HK-2 (cell line): ENCODE results near the gene TATDN2.
"Not testable (repeated sequence)": the region's sequence is repeated elsewhere in the genome, so short reads cannot be mapped to it uniquely, and the experiment has no call there.

Source experiments
- DNase-seq: peaks from one replicate; pipeline ENCODE4 v3.0.0-alpha.2; 2018; ENCODE audit not compliant: unreplicated experiment

The TATDN2 gene

DNA sequence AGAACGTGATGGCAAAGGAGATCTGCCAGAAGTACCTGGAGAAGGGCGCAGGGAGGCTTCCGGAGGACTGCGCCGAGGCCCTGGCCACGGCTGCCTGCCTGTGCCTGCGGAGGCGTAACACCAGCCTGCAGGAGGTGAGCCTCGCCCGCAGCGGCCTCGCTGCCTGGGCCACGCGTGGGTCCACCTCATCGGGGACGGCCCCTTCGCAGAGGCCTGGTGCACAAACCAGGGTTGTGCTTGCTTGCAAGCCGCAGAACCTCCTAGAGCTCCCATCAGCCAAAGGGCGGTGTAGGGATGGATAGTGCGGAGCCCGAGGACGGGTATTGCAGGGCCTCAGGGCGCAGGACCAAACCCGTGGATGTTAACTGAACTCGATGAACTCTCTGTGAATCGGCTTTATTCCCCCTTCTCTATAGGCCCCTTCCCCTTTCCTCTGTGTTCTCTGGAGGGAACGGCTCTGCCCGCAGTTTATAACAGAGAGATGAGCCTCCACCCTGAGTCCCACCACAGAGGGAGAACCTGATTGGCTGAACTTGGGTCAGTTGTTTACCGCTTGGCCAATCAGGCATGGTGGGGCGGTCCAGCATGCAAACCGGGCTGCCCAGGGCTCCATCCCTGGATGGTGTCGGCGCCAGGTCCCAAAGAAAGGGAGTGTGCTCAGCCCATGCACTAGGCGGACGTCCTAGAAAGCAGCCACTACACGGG is 13.6 kb upstream of the TATDN2 start:
- DNase-seq, result no peak

DNA sequence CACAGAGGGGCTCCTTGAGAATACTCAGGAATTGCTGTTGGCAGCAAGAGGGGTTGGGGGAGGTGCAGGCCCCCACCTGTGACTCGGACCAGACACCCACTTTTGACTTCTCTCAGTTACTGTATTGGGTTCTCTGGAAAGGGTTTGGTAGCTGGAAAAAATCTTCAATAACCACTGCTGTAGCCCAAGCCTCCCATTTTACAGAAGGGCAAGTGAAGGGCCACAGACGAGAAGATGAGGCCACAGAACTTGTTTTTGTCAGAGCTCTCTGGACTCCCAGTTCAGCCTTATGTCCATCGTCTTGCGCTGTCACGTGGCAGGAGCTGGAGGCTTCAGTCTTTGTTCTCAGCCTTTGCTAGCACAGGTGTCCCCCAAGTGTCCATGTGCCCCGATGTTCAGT is 12.7 kb upstream of the TATDN2 start:
- no peak for DNase-seq

DNA sequence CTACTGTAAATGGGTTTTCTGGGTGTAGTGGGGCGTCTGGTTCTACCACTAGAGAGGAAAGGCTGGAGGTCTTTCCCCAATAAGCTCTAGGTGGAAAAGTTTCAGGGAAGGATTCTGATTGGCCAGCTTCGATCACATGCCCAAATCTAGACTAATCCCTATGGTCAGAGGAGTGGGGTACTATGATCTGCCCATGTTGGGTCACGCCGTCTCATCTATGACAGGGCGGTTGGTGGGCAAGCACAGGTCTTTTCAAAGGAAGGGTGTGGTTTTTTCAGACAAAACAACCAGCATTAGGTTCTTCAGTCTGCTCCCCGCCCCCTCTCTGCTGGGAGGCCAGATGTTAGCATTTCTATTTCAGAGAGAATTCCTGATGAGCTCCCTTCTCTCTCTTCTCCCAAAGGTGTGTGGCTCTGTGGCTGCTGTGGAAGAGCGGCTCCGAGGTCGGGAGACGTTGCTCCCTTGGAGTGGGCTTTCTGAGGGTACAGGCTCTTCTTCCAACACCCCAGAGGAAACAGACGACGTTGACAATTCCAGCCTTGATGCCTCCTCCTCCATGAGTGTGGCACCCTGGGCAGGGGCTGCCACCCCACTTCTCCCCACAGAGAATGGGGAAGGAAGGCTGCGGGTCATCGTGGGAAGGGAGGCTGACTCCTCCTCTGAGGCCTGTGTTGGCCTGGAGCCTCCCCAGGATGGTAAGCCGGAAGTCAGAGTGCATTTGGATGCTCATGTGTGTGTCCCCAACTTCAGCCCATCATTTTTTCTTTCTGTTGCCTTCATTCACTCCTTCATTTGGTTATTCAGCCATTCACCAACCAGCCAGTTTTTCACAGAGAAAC is 9.7 kb upstream of the TATDN2 start:
- DNase-seq, result no peak

DNA sequence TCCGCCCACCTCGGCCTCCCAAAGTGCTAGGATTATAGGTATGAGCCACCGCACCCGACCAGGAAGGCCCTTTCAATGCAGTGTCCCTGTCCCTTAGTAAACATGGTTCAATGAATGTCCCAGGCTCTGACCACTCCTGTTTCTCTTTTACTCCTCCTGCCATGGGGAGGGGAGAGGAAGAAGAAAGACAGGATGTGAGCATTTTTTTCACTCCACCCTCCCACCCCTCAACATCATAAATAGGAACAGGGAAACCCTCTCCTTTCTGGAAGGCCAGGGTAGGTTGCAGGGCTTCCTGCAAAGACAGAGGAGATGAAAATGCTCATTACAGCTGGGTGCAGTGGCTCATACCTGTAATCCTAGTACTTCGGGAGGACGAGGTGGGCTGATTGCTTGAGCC is 7.5 kb upstream of the TATDN2 start:
- DNase-seq, result no peak

DNA sequence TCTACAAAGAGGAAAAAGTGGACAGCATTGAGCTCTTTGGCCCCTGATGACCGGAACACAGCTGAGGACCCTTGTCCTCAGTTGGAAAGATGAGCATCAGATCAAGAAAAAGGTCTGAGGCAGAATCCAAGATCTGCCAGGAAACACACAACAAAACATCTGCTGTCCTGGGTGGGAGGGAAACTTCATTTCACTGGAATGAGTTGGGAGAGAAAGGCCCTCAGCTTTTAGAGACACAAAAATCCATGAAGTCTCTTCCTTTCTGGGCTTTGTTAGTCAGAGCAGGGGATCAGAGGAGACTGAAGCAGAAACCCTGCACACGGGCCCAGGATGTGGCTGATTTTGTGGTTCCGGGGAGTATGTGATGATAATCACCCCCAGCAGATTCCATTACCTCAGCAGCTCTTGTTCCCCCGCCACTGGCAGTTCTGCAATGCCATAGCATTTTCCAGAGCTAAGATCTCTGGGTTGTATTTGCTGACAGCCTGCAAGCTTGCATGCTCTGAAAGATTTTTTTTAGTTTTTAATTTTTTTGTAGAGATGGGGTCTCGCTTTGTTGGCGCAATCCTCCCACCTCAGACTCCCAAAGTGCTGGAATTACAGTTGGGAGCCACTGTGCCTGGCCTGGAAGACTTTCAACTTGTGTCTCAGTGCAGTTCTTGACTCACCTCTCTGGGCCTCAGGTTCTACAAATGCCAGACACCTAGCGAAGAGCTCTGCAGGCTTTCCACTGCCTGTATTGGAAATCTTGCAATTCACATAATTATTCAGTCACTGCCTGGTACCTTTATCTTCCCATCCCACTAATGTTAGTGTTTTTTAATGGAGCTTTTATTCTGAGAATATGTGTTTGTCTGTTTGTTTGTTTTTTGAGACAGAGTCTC is 5.8 kb upstream of the TATDN2 start:
- peak; percentile 40 for DNase-seq

DNA sequence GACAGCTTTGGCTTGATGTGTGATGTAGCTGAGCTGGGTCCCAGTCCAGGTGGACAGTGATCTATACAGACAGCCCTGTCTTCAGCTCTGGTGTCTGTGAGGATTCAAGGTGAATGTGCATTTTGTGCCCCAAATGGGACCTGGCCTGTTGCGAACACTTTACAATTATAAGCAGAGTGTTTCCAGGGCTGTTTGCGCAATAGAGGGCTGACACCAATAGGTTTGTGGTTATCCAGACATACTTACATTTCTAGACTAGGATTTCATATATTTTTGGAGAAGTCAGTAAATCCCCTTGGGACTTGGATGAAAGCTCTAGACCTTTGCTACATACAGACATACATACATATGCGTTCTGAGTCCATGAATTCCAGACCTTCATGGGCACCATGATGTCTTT is 4.2 kb upstream of the TATDN2 start:
- no peak for DNase-seq

DNA sequence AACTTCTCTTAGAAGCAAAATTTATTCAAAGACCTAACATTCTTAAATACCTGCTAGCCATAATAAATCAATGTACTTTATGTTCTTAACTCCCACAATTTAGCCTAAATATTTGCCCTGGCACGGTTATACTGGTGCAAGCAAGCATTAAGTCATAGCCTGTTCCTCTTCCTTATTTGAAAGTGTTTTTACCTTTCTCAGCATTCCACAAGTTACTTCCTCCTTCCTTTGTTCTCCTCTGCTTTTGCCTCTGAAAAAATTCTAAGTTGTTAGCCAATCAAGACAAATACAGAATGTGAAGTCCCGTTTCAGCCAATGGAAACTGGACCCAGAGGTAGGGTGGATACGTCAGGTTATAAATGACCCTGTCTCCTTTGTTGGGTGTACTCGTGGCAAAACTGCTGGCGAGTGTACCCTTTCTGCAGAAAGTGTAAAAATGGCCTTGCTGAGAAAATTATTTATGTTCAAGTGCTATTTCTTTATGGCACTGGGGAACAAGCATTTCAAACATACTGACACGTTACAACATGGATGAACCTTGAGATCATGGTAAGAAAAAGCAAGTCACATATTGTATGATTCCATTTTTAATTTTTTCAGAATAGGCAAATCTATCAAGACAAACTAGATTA is 3.1 kb upstream of the TATDN2 start:
- DNase-seq, result no peak

DNA sequence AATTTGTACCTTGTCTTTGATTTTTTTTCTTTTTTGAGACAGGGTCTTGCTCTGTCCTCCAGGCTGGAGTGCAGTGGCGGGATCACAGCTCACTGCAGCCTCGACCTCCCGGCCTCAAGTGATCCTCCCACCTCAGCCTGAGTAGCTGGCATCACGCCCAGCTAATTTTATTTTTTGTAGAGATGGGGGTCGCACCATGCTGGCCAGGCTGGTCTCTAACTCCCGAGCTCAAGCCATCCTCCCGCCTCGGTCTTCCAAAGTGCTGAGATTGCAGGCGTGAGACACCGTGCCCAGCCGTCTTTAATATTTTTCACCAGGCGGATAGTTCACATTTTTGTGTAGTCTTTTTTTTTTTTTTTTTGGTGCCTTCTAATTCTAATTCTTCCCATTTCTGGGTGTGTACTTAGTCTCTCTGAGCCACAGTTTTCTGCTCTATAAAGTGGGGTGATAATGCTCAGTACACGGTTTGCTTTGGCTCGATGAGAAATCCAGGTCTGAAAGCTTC is 528 bp upstream of the TATDN2 start:
- no peak for DNase-seq

DNA sequence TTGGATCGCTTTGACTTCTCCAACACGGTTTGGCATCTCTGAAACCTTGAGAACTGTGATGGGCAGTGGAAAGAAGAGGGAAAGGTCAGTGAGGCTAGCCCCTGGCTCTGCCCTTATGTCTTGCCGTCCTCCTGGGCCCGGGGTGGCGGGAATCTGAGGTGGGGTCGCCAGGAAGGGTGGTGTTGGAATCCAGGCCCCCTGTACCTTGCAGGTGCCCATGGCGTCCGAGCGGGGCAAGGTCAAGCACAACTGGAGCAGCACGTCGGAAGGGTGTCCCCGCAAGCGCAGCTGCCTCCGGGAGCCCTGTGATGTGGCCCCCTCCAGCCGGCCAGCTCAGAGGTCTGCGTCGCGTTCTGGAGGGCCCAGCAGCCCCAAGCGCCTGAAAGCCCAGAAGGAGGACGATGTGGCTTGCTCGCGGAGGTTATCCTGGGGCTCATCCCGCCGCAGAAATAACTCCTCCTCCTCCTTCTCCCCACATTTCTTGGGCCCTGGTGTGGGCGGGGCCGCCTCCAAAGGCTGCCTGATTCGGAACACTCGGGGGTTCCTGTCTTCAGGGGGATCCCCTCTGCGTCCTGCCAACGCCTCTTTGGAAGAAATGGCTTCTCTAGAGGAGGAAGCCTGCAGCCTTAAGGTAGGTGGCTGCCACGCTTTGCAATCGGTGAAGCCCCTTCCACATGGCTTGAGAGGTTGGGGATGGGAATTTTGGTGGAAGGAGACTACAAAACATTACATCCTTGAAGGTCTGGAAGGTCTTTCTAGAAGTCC is 907 bp downstream of the TATDN2 start:
- DNase-seq, result peak; percentile 24

DNA sequence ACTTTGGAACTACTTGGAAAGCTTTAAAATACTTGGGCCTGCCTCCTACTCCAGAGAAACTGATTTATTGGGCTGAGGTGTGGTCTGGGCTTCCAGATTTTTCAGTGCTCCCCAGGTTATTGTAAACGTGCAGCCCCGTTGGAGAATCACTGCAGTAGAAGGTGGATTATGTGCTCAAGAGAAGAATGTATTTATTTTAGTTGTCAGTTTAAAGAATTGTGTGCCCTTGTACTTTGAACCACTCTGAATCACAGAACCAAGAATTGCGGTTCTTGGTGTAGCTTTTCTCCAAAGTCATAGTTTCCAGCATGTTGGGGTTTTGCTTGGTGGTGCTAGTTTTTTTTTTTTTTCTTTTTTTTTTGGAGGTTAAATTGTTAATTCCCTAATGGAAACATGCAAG is 1.6 kb downstream of the TATDN2 start:
- DNase-seq, result no peak

DNA sequence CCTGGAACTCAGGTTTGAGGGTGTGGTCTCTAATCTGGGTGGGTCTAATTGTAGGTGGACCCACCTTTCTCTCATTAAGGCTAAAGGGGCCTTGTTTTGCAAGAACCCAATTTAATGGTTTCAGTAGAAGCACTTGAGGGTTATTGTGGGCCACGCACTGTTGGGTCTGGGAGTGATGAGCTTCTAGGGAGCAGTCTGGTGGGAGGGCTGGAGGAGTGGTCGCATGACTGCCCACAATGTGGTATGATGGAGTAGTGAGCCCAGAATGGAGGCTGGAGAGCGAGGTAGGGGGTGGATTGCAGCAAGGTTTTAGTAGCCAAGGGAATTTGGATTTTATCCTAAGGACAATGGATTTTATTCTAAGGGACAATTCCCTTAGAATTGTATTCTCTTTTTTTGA is 2.7 kb downstream of the TATDN2 start:
- no peak for DNase-seq

DNA sequence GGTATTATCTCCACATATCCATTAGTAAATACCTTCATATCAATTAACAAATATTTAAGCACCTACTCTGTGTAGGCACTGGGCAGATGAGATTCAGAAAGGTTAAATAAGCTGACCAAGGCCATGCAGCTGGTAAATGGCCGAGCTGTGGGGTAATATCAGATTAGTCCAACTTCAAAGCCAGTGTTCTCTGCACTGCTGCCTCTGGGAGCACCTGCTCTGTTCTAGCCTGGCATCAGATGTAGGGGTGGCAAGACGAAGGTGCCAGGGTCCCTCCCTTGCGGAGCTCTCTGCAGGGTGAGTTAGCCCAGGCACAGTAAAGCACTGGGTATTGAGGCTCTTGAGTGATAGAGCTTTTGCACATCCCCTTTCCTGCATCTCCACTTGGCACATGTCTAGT is 5.5 kb downstream of the TATDN2 start:
- DNase-seq, result no peak

DNA sequence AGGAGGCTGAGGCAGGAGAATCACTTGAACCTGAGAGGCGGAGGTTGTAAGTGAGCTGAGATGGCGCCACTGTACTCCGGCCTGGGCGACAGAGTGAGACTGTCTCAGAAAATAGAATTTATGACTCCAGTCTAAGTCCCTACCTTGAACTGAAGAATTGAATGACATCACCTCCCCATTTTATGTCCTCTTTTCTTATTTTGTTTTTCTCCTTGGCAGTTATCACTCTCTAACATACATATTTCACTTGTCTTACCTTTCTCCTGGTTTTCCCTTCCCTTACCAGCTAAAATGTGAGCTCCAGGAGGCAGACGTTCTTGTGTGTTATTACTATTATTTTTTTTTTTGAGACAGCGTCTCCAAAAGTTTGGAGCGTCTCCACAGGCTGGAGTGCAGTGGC is 7.6 kb downstream of the TATDN2 start:
- no peak for DNase-seq

DNA sequence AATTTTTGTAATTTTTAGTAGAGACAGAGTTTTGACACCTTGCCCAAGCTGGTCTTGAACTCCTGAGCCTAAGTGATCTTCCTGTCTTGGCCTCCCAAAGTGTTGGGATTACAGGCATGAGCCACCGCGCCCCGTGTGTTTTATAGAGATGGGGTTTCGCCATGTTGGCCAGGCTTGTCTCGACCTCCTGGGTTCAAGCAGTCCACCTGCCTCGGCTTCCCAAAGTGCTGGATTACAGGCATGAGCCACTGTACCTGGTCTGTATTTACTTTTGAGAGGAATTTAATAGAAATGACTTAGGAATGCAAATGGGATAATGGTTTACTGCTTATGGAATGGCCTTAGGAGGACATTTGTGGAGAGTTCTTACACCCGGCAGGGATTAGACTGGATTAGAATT is 10.8 kb downstream of the TATDN2 start:
- DNase-seq, result no peak

DNA sequence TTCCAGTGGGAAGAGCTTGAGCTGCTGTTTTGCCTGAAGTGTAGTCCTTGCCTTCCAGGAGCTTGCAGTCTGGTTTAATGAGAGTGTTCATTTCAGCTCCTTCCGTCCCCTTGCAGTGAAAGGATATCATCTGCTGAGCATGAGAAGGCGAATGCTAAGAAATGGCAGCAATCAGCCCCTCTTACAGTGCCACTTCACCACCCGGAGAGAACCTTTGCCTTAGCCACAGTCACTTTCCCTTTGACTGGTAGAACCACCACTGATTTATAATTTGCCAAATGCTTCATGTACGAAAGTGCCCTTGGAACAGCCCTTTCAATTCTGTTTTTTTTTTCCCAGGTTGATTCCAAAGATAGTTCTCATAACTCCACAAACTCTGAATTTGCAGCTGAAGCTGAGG is 11.5 kb downstream of the TATDN2 start:
- no peak for DNase-seq

DNA sequence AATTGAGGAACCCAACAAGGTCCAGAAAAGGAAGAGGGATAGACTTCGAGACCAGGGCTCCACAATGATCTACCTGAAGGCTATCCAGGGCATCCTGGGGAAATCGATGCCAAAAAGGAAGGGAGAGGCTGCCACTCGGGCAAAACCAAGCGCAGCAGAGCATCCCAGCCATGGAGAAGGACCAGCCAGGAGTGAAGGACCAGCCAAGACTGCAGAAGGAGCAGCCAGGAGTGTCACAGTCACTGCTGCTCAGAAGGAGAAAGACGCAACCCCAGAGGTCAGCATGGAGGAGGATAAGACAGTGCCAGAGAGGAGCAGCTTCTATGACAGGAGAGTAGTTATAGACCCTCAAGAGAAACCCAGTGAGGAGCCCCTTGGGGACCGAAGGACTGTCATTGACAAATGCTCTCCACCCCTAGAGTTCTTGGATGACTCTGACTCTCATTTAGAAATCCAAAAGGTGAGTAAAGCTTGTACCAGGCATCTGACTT is 12.0 kb downstream of the TATDN2 start:
- DNase-seq, result no peak

DNA sequence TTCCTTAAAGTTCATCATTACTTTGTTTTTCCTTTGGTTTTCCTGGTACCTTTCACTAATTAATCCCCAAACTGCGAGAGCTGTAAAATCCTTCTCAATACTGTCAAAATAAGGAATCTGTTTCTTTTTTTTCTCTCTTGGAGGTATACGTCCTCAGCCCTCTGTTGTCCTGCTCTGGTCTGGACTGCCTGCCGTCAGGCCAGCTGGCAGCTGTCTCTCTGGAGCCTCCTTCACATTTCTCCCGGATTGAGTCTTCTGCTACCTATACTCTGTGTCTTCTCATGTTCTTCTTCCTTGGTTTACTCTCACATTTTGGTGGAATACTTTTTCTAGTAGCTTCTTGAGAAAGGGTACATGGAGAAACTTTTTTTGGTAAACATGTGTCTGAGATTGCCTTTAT is 13.8 kb downstream of the TATDN2 start:
- no peak for DNase-seq

DNA sequence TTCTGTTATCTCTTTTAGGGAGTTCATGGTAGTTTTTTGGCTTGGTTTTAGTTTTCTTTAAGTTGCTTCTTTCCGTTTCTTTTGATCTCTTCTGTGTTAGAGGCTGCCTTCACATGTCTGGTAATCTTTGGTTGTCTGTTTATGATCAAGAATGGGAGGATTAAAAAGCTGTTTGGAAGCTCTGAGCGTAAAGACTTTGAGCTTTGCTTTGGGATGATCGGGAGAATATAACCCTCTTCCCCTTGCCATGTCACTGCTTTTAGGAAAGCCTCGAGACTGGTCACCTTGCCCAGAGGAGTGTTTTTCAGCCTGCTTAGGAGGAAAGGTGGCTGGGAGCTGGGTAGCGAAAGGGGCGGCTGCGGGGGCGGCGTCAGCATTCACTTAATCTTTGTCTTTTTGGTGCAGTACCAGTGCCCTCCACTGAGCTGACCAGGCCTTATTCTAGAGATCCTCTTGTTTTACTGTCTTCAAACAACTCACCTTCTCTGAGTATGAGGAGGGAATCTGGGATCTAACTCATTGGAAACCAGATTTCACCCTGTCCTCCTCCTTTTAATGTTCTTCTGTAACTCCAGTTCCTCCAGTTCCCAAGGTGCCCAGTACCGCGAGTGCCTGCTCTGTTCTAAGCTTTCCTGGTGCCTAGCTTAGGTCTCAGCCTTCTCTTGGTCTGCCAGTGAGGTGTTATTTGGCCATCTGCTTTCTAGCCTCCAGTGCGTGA is 15.5 kb downstream of the TATDN2 start:
- no peak for DNase-seq

DNA sequence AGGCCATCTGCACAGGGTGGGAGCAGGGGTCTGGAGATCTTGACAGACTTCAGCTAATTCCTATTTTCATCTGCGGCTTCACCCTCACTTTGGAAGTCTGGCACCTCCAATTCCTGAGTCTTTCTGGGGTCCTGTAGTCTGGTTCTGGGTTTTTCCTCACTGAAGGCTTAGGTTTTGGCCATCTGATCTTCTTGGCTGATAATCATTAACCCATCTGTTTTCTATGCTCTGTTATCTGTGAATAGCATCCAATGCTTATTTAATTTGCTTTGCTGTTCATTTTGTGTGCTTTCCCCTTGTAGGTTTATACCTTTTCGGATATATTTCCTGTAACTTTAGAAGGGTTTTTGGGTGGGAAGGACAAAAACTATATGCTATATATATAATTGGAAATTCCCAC is 17.6 kb downstream of the TATDN2 start:
- DNase-seq, result no peak

DNA sequence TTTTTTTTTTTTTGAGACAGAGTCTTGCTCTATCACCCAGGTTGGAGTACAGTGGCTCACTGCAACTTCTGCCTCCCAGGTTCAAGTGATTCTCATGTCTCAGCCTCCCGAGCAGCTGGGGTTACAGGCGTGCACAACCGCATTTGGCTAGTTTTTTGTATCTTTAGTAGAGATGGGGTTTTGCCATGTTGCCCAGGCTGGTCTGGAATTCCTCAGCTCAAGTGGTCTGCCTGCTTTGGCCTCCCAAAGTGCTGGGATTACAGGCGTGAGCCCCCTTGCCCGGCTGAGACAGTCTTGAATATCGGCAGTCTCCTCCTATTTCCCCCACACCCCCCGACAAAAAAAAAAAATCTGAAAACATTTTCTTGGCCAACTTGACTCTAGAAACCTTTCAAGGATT is 18.7 kb downstream of the TATDN2 start:
- not testable (repeated sequence) for DNase-seq
